ENCODE measurements around the gene CLSTN2. TPM values are rescaled to one million over a fixed set of nuclear protein-coding genes. Genes with fewer than 3 reads are reported as not detected.

CLSTN2 gene
- total and polyA plus RNA-seq, 5 donors from 2014 or later: not detected

DNA sequence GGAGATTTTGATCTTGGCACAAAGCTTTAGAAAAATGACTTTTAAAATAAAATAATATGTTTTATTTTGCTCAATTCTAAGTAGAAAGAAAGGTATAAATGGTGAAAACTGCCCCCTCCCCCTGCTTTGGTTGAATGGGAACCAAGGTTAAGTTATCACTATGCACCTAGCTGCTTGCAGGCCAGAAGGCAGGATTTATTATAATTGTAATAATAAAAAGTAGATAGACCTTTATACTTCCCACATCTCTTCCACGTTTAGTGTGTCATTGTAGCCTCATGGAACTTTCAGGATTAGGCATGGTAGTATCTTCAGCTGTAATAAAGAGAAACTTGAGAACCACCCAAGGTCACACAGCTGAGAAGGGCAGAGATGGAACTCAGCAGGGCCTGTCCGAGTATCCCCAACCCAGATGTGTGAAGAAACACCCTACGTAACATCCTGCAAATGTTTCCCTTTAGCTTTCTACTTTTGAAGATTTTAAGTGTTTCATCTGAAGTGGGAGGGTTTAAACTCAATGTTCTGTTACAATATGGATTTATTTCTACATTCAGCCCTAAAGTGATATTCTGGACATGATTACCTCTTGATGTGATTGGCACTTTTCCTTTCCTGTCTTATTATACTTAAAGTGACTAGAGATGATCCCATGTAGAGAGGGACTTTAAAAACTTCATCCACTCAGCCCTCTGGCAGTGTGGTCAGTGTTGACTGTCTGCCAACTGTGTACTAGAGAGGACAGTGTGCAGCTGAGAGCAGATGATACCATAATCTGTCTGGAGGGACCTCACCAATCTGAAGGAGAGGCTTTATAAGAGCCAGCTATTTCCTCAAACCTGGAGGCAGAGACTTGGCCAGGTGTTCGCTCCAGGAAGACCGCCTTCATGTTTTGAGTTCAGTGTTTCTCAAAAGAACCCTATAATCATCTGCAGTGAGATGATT is 460.4 kb downstream of the CLSTN2 start:
- H3K36me3 Mint-ChIP-seq: no peaks in the 10 kb centered on the region
- no peaks in the 10 kb centered on the region for H3K4me1 Mint-ChIP-seq
- H3K27ac Mint-ChIP-seq: no peak overlapping the region
- ATAC-seq (ENCODE audit: low read depth in 2 of 2): no peak
- H3K4me1 ChIP-seq (ENCODE audit: control insufficient read depth, insufficient read depth, low read length, poor library complexity, severe bottlenecking): no peaks in the 10 kb centered on the region
- no peaks in the 10 kb centered on the region for H3K27me3 ChIP-seq (ENCODE audit: control insufficient read depth, insufficient read depth, low read length)
- H3K4me3 Mint-ChIP-seq: no peak overlapping the region
- no peak for DNase-seq
- peaks cover 12% of the 10 kb centered on the region for H3K27me3 Mint-ChIP-seq
- no peak overlapping the region for H3K4me3 ChIP-seq (ENCODE audit: low read depth, low read length)
- H3K27ac ChIP-seq (ENCODE audit: insufficient read depth, low read length, poor library complexity, severe bottlenecking): no peak overlapping the region
- no peaks in the 10 kb centered on the region for H3K9me3 ChIP-seq (ENCODE audit: control insufficient read depth in 2 of 2, low read length in 2 of 2)
- H3K9me3 Mint-ChIP-seq: no peaks in the 10 kb centered on the region
- H3K36me3 ChIP-seq (ENCODE audit: control insufficient read depth, insufficient read depth, low read length): no peaks in the 10 kb centered on the region

DNA sequence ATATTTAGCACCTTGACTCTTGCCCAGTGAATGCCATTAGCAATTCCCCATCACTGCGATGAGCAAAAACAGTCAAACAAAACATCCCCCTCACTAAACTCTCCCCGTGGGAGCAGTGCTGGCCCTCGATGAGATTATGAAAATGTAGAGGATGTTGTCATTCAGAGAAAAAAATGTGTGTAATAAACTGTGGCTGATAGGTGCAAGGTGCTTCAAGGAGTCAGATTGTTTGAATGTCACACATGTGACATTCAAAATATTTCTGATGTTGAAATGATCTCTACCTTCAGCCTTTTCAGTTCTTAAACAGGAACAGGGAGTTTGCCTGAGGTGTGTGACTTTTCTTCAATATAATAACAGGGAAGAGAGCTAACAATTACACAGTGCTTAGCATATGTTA is 461.1 kb downstream of the CLSTN2 start:
- no peaks in the 10 kb centered on the region for H3K36me3 ChIP-seq (ENCODE audit: control insufficient read depth, insufficient read depth, low read length)
- H3K9me3 Mint-ChIP-seq: no peaks in the 10 kb centered on the region
- H3K27ac Mint-ChIP-seq: no peak overlapping the region
- no peak for DNase-seq
- no peak for ATAC-seq (ENCODE audit: low read depth in 2 of 2)
- no peaks in the 10 kb centered on the region for H3K27me3 ChIP-seq (ENCODE audit: control insufficient read depth, insufficient read depth, low read length)
- H3K9me3 ChIP-seq (ENCODE audit: control insufficient read depth in 2 of 2, low read length in 2 of 2): no peaks in the 10 kb centered on the region
- no peaks in the 10 kb centered on the region for H3K4me1 Mint-ChIP-seq
- no peaks in the 10 kb centered on the region for H3K4me1 ChIP-seq (ENCODE audit: control insufficient read depth, insufficient read depth, low read length, poor library complexity, severe bottlenecking)
- no peak overlapping the region for H3K4me3 Mint-ChIP-seq
- H3K36me3 Mint-ChIP-seq: no peaks in the 10 kb centered on the region
- H3K27ac ChIP-seq (ENCODE audit: insufficient read depth, low read length, poor library complexity, severe bottlenecking): no peak overlapping the region
- peaks cover 12% of the 10 kb centered on the region for H3K27me3 Mint-ChIP-seq
- no peak overlapping the region for H3K4me3 ChIP-seq (ENCODE audit: low read depth, low read length)

DNA sequence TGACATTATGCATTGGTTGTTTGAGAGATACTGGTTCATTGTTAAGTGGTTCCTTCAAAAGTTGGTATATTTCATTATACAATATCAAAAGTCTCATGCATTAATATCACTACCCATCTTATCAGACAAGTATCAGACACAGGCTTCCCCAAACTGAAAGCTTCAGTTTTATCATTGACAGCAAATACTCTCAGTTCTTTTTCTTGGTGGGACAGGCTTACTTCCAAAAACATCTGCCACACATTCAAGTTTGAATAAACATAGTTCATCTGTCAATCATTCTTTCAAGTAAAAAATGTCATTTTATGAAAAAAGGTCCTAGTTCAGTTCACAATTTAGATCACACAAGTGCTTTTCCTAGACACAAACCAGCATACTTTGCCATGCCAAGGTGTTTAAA is 462.9 kb downstream of the CLSTN2 start:
- Histone ChIP-seq H3K27me3 (ENCODE audit: control insufficient read depth, insufficient read depth, low read length) (no peaks in the 10 kb centered on the region), H3K4me1 (ENCODE audit: control insufficient read depth, insufficient read depth, low read length, poor library complexity, severe bottlenecking) (no peaks in the 10 kb centered on the region), H3K36me3 (ENCODE audit: control insufficient read depth, insufficient read depth, low read length) (no peaks in the 10 kb centered on the region), H3K27ac (ENCODE audit: insufficient read depth, low read length, poor library complexity, severe bottlenecking) (no peak overlapping the region), H3K4me3 (ENCODE audit: low read depth, low read length) (no peak overlapping the region), H3K9me3 (ENCODE audit: control insufficient read depth in 2 of 2, low read length in 2 of 2) (no peaks in the 10 kb centered on the region)
- no peak for ATAC-seq (ENCODE audit: low read depth in 2 of 2)
- no peak for DNase-seq
- Mint-ChIP-seq H3K4me1 (no peaks in the 10 kb centered on the region), H3K27me3 (peaks cover 12% of the 10 kb centered on the region), H3K36me3 (no peaks in the 10 kb centered on the region), H3K27ac (no peak overlapping the region), H3K9me3 (peaks cover 0 to 1% (median 0%) of the 10 kb centered on the region in 7 donors), H3K4me3 (no peak overlapping the region)

DNA sequence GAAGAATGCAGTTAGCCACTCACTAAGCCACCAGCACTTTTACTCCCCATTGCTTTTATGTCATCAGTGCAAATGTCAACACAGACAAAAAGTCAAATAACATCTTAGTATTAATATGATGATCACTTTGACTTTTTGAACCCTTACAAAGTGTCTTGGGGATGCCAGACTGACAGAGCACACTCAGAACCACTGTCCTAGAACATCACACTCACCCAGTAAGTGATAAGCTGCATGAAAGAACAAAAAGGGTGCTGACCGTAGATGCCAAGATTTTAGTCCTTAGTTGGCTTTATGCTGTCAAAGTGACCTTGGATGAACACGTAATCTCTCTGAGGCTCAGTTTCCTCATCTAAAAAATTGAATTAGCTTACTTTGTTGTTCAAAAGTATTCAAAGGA is 463.4 kb downstream of the CLSTN2 start:
- no peaks in the 10 kb centered on the region for H3K36me3 Mint-ChIP-seq
- no peak overlapping the region for H3K4me3 ChIP-seq (ENCODE audit: low read depth, low read length)
- H3K4me1 Mint-ChIP-seq: no peaks in the 10 kb centered on the region
- H3K27me3 Mint-ChIP-seq: peaks cover 8% of the 10 kb centered on the region
- H3K27ac ChIP-seq (ENCODE audit: insufficient read depth, low read length, poor library complexity, severe bottlenecking): no peak overlapping the region
- ATAC-seq (ENCODE audit: low read depth in 2 of 2) (no peak), DNase-seq (no peak)
- H3K4me3 Mint-ChIP-seq: no peak overlapping the region
- H3K9me3 ChIP-seq (ENCODE audit: control insufficient read depth in 2 of 2, low read length in 2 of 2): no peaks in the 10 kb centered on the region
- no peaks in the 10 kb centered on the region for H3K27me3 ChIP-seq (ENCODE audit: control insufficient read depth, insufficient read depth, low read length)
- H3K27ac Mint-ChIP-seq: no peak overlapping the region
- no peaks in the 10 kb centered on the region for H3K4me1 ChIP-seq (ENCODE audit: control insufficient read depth, insufficient read depth, low read length, poor library complexity, severe bottlenecking)
- no peaks in the 10 kb centered on the region for H3K36me3 ChIP-seq (ENCODE audit: control insufficient read depth, insufficient read depth, low read length)
- peaks cover 0 to 1% (median 0%) of the 10 kb centered on the region in 7 donors for H3K9me3 Mint-ChIP-seq

DNA sequence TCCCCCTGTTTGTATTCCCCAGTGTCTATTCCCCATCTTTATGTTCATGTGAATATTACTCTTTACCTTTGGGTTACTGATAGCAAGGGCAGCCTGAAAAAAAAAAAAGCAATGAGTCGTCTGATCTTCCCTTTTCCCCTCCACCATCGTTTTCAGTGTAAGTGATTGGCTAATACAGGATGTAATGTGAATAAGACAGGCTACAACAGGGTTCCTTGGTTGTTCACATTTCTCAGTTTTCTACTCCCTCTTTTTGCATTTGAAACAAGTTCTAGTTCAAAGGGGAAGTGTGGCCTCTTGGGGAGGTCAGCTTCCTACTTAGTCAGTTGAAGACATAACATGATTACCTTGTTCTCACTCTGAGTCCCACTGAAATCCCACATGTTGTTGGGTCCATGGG is 464.9 kb downstream of the CLSTN2 start:
- H3K4me1 Mint-ChIP-seq: no peaks in the 10 kb centered on the region
- Histone ChIP-seq H3K9me3 (ENCODE audit: control insufficient read depth in 2 of 2, low read length in 2 of 2) (no peaks in the 10 kb centered on the region), H3K27ac (ENCODE audit: insufficient read depth, low read length, poor library complexity, severe bottlenecking) (no peak overlapping the region), H3K4me3 (ENCODE audit: low read depth, low read length) (no peak overlapping the region), H3K4me1 (ENCODE audit: control insufficient read depth, insufficient read depth, low read length, poor library complexity, severe bottlenecking) (no peaks in the 10 kb centered on the region), H3K36me3 (ENCODE audit: control insufficient read depth, insufficient read depth, low read length) (no peaks in the 10 kb centered on the region), H3K27me3 (ENCODE audit: control insufficient read depth, insufficient read depth, low read length) (no peaks in the 10 kb centered on the region)
- H3K27me3 Mint-ChIP-seq: peaks cover 7% of the 10 kb centered on the region
- no peak for ATAC-seq (ENCODE audit: low read depth in 2 of 2)
- no peaks in the 10 kb centered on the region for H3K36me3 Mint-ChIP-seq
- DNase-seq: no peak
- peaks cover 0 to 1% (median 0%) of the 10 kb centered on the region in 7 donors for H3K9me3 Mint-ChIP-seq
- H3K4me3 Mint-ChIP-seq: no peak overlapping the region
- no peak overlapping the region for H3K27ac Mint-ChIP-seq

DNA sequence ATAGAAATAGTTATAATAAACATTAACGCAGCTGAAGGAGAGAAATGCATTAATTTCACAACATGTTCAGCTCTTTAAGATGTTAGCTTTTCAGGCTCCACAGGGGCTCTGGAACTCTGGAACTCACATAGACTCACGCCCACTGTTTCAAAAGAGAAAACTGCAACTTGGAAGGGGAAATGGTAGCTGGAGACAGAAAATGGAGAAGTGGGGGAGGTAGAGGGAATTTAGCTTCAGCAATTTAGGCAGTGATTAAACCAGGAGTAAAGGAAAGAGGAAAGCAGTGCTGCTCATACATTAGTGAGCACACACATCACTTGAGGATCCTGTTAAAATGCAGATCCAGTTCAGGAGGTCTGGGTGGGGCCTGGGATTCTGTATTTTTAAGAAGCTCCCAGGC is 468.1 kb downstream of the CLSTN2 start:
- no peaks in the 10 kb centered on the region for H3K27me3 ChIP-seq (ENCODE audit: control insufficient read depth, insufficient read depth, low read length)
- DNase-seq: no peak
- H3K27ac ChIP-seq (ENCODE audit: insufficient read depth, low read length, poor library complexity, severe bottlenecking): no peak overlapping the region
- H3K4me3 ChIP-seq (ENCODE audit: low read depth, low read length): no peak overlapping the region
- H3K36me3 ChIP-seq (ENCODE audit: control insufficient read depth, insufficient read depth, low read length): no peaks in the 10 kb centered on the region
- no peak overlapping the region for H3K4me3 Mint-ChIP-seq
- no peaks in the 10 kb centered on the region for H3K36me3 Mint-ChIP-seq
- no peaks in the 10 kb centered on the region for H3K4me1 Mint-ChIP-seq
- ATAC-seq (ENCODE audit: low read depth in 2 of 2): no peak
- no peaks in the 10 kb centered on the region for H3K27me3 Mint-ChIP-seq
- no peaks in the 10 kb centered on the region for H3K4me1 ChIP-seq (ENCODE audit: control insufficient read depth, insufficient read depth, low read length, poor library complexity, severe bottlenecking)
- no peak overlapping the region for H3K27ac Mint-ChIP-seq
- H3K9me3 ChIP-seq (ENCODE audit: control insufficient read depth in 2 of 2, low read length in 2 of 2): no peaks in the 10 kb centered on the region
- peaks cover 0 to 3% (median 0%) of the 10 kb centered on the region in 7 donors for H3K9me3 Mint-ChIP-seq

DNA sequence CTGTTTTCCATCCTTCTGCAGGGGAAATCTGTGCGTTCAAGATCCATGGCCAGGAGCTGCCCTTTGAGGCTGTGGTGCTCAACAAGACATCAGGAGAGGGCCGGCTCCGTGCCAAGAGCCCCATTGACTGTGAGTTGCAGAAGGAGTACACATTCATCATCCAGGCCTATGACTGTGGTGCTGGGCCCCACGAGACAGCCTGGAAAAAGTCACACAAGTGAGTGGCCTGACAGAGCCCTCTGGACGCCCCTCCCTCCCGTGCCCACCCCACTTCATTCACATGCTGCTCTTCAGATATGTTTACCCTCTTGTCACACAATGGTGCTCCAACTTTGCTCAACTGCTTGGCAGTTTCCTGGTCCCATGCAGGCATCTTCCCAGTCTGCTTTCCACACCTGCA is 468.6 kb downstream of the CLSTN2 start:
- Mint-ChIP-seq H3K36me3 (no peaks in the 10 kb centered on the region), H3K4me3 (no peak overlapping the region), H3K9me3 (peaks cover 0 to 3% (median 0%) of the 10 kb centered on the region in 7 donors), H3K4me1 (no peaks in the 10 kb centered on the region), H3K27ac (no peak overlapping the region), H3K27me3 (no peaks in the 10 kb centered on the region)
- Histone ChIP-seq H3K36me3 (ENCODE audit: control insufficient read depth, insufficient read depth, low read length) (no peaks in the 10 kb centered on the region), H3K27ac (ENCODE audit: insufficient read depth, low read length, poor library complexity, severe bottlenecking) (no peak overlapping the region), H3K9me3 (ENCODE audit: control insufficient read depth in 2 of 2, low read length in 2 of 2) (no peaks in the 10 kb centered on the region), H3K27me3 (ENCODE audit: control insufficient read depth, insufficient read depth, low read length) (no peaks in the 10 kb centered on the region), H3K4me1 (ENCODE audit: control insufficient read depth, insufficient read depth, low read length, poor library complexity, severe bottlenecking) (no peaks in the 10 kb centered on the region), H3K4me3 (ENCODE audit: low read depth, low read length) (no peak overlapping the region)
- no peak for ATAC-seq (ENCODE audit: low read depth in 2 of 2)
- DNase-seq: no peak

DNA sequence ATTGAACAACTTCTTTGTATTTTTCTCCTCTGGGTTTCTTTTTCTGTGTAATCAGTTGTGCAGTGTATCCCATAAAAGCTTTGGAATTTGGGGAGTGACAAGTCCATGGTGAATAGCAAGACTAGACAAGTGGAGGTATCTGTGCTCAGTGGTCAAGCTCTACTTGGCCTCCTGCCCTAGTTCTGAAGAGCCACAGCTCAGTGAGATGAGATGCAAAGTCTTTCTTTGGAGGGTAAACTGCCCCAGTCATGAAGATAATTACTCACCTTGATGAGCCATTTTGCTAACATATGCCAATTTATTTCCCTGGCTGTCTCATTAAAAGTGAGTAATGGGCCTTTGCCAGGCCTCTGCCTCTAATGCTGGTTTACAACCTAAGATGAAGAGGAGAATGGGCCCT is 471.7 kb downstream of the CLSTN2 start:
- Histone ChIP-seq H3K27me3 (ENCODE audit: control insufficient read depth, insufficient read depth, low read length) (no peaks in the 10 kb centered on the region), H3K9me3 (ENCODE audit: control insufficient read depth in 2 of 2, low read length in 2 of 2) (no peaks in the 10 kb centered on the region), H3K36me3 (ENCODE audit: control insufficient read depth, insufficient read depth, low read length) (no peaks in the 10 kb centered on the region), H3K4me1 (ENCODE audit: control insufficient read depth, insufficient read depth, low read length, poor library complexity, severe bottlenecking) (no peaks in the 10 kb centered on the region), H3K27ac (ENCODE audit: insufficient read depth, low read length, poor library complexity, severe bottlenecking) (no peak overlapping the region), H3K4me3 (ENCODE audit: low read depth, low read length) (no peak overlapping the region)
- ATAC-seq (ENCODE audit: low read depth in 2 of 2) (no peak), DNase-seq (no peak)
- no peaks in the 10 kb centered on the region for H3K27me3 Mint-ChIP-seq
- peaks cover 0 to 19% (median 6%) of the 10 kb centered on the region in 7 donors for H3K9me3 Mint-ChIP-seq
- no peaks in the 10 kb centered on the region for H3K4me1 Mint-ChIP-seq
- no peak overlapping the region for H3K4me3 Mint-ChIP-seq
- H3K27ac Mint-ChIP-seq: no peak overlapping the region
- H3K36me3 Mint-ChIP-seq: no peaks in the 10 kb centered on the region

Measured in CD4-positive, CD25-positive, alpha-beta regulatory T cell (primary cell).